Nephron progenitor cell (in vitro differentiated cells): ENCODE data around the gene KCNMA1.

Source experiments
- DNase-seq: peaks from one replicate; pipeline ENCODE4 v3.0.0; 2021
- H3K27ac Mint-ChIP-seq: 2 replicates; pipeline ENCODE4 v1.8.0; 2021; ENCODE audit warnings: mild to moderate bottlenecking, moderate library complexity, mixed read lengths
- H3K27me3 Mint-ChIP-seq: 2 replicates; pipeline ENCODE4 v1.8.0; 2021; ENCODE audit warnings: mild to moderate bottlenecking, low read depth, mixed read lengths; ENCODE audit not compliant: poor library complexity
- H3K36me3 Mint-ChIP-seq: 2 replicates; pipeline ENCODE4 v1.8.0; 2021; ENCODE audit warnings: low read depth, mixed read lengths
- H3K4me1 Mint-ChIP-seq: 2 replicates; pipeline ENCODE4 v1.8.0; 2021; ENCODE audit warnings: mixed read lengths
- H3K4me3 Mint-ChIP-seq: 2 replicates; pipeline ENCODE4 v1.8.0; 2021; ENCODE audit warnings: mild to moderate bottlenecking, moderate library complexity, mixed read lengths
- H3K9me3 Mint-ChIP-seq: 2 replicates; pipeline ENCODE4 v1.8.0; 2021; ENCODE audit warnings: mild to moderate bottlenecking, moderate library complexity, mixed read lengths
- CTCF ChIP-seq: fragments of 200-600 bp; sonication (generic); IDR thresholded peaks from 2 replicates; pipeline ENCODE4 v1.5.0; 2021; ENCODE audit warnings: antibody characterized with exemption

The KCNMA1 gene

GRCh38 chr10:77072836-77073662, 564.6 kb downstream of the KCNMA1 start:
- H3K4me3 Mint-ChIP-seq, result no peak overlapping the region
- H3K27ac Mint-ChIP-seq, result no peak overlapping the region
- H3K27me3 Mint-ChIP-seq, result no peaks in the 10 kb centered on the region
- H3K4me1 Mint-ChIP-seq, result peaks cover 11% of the 10 kb centered on the region
- H3K36me3 Mint-ChIP-seq, result no peaks in the 10 kb centered on the region
- H3K9me3 Mint-ChIP-seq, result no peaks in the 10 kb centered on the region
- DNase-seq, result no peak
- no peak for TF ChIP-seq CTCF

GRCh38 chr10:77072361-77072835, 565.2 kb downstream of the KCNMA1 start:
- H3K27ac Mint-ChIP-seq, result no peak overlapping the region

GRCh38 chr10:77071956-77072355, 565.7 kb downstream of the KCNMA1 start:
- Mint-ChIP-seq H3K4me1 (peaks cover 11% of the 10 kb centered on the region), H3K36me3 (no peaks in the 10 kb centered on the region), H3K27me3 (no peaks in the 10 kb centered on the region), H3K9me3 (no peaks in the 10 kb centered on the region), H3K27ac (no peak overlapping the region), H3K4me3 (no peak overlapping the region)
- no peak for TF ChIP-seq CTCF
- no peak for DNase-seq

More at GRCh38 chr10:77072361-77072835, 565.2 kb downstream of the KCNMA1 start:
- no peak for TF ChIP-seq CTCF
- Mint-ChIP-seq H3K9me3 (no peaks in the 10 kb centered on the region), H3K36me3 (no peaks in the 10 kb centered on the region), H3K4me1 (peaks cover 11% of the 10 kb centered on the region), H3K27me3 (no peaks in the 10 kb centered on the region), H3K4me3 (no peak overlapping the region)
- no peak for DNase-seq

- no peak for DNase-seq
- H3K27ac Mint-ChIP-seq, result no peak overlapping the region
- no peak overlapping the region for H3K4me3 Mint-ChIP-seq
- H3K27me3 Mint-ChIP-seq, result peaks cover 3% of the 10 kb centered on the region
- H3K36me3 Mint-ChIP-seq, result no peaks in the 10 kb centered on the region
- no peaks in the 10 kb centered on the region for H3K9me3 Mint-ChIP-seq
- peaks cover 11% of the 10 kb centered on the region for H3K4me1 Mint-ChIP-seq
- no peak for TF ChIP-seq CTCF
Measured at GRCh38 chr10:77071001-77071511, 566.6 kb downstream of the KCNMA1 start.

- no peak for TF ChIP-seq CTCF
- Mint-ChIP-seq H3K4me1 (peaks cover 11% of the 10 kb centered on the region), H3K36me3 (no peaks in the 10 kb centered on the region), H3K9me3 (no peaks in the 10 kb centered on the region), H3K4me3 (no peak overlapping the region), H3K27ac (no peak overlapping the region), H3K27me3 (peaks cover 3% of the 10 kb centered on the region)
- no peak for DNase-seq
Measured at GRCh38 chr10:77070346-77070745, 567.3 kb downstream of the KCNMA1 start.
